HepG2 (cell line): ENCODE results near the gene CIAO2A. TPM values are rescaled to one million over a fixed set of nuclear protein-coding genes. Genes with fewer than 3 reads are reported as not detected.

Source experiments
- ATAC-seq: fragments of 200-7000 bp; cut with Tn5 transposase; 3 replicates; pipeline ENCODE4 v1.9.1; 2020; ENCODE audit warnings: mild to moderate bottlenecking, moderate library complexity
- BruUV-seq: library from RNA; stranded (reverse); fragments of 400-500 nt; replicated peaks from 2 replicates; lab custom pipeline; 2021; lab: Mats Ljungman, UMichigan
- CTCF ChIA-PET: fragments of 300-600 bp; formaldehyde crosslinking; extraction: SDS; loops from one replicate; lab custom pipeline; 2021; ENCODE audit warnings: low total read pairs, inconsistent platforms, low intra/inter-chr PET ratio; lab: Yijun Ruan, JAX
- POLR2A ChIA-PET: fragments of 350-600 bp; sonication (Branson Sonifier 250); formaldehyde crosslinking; loops from one replicate; lab custom pipeline; 2020; ENCODE audit warnings: antibody characterized with exemption, inconsistent platforms; lab: Yijun Ruan, JAX
- DNase-seq: peaks from one replicate; pipeline ENCODE4 v3.0.0-alpha.2; 2015; ENCODE audit warnings: low spot score
- FAIRE-seq: peaks from 3 replicates; lab custom pipeline; 2011; peaks lifted over from hg19 to GRCh38; lab: Jason Lieb, UNC
- H2AFZ ChIP-seq: one replicate; pipeline ENCODE4 v1.6.1; 2011; ENCODE audit warnings: low read length, inconsistent platforms
- H3K27ac ChIP-seq: fragments of 300-600 bp; 3 replicates; pipeline ENCODE4 v1.8.0; 2011; ENCODE audit warnings: mixed run types, mild to moderate bottlenecking, mixed read lengths, low read length, inconsistent platforms; ENCODE audit not compliant: insufficient read depth; ENCODE audit errors: extremely low read length
- H3K27me3 ChIP-seq, 2 experiments: fragments of 200-600 bp in 1 of 2; 2 replicates in 1 of 2; 3 replicates in 1 of 2; pipeline versions ENCODE4 v1.6.0 to v1.8.0; 2011; ENCODE audit warnings: low read length in 2 of 2, mild to moderate bottlenecking in 2 of 2, moderate library complexity in 2 of 2, inconsistent platforms in 1 of 2; ENCODE audit not compliant: insufficient read depth in 2 of 2, control insufficient read depth in 1 of 2
- H3K36me3 ChIP-seq, 2 experiments: fragments of 200-600 bp in 1 of 2; replicated peaks in 1 of 2; 2 replicates in 1 of 2; 3 replicates in 1 of 2; pipeline versions ENCODE4 v1.5.1 to v1.8.0; 2011; ENCODE audit warnings: low read length in 2 of 2, inconsistent platforms in 1 of 2; ENCODE audit not compliant: insufficient read depth in 2 of 2, control insufficient read depth in 1 of 2
- H3K4me1 ChIP-seq: 2 replicates; pipeline ENCODE4 v1.5.1; 2012; ENCODE audit warnings: low read length, inconsistent platforms; ENCODE audit not compliant: insufficient read depth
- H3K4me2 ChIP-seq: 2 replicates; pipeline ENCODE4 v1.6.0; 2011; ENCODE audit warnings: low read depth, low read length, inconsistent platforms
- H3K4me3 ChIP-seq, 3 experiments: fragments of 200-600 bp in 1 of 3; sonication (generic), shearing (Covaris generic) in 1 of 3; replicated peaks in 1 of 3; 2 replicates each; pipeline ENCODE4 v1.5.1; 2011 to 2016; ENCODE audit warnings: low read length in 3 of 3, inconsistent platforms in 2 of 3, low read depth in 2 of 3, mild to moderate bottlenecking in 2 of 3, control low read depth in 1 of 3, mixed read lengths in 1 of 3; ENCODE audit not compliant: insufficient read depth in 1 of 3
- H3K79me2 ChIP-seq: one replicate; pipeline ENCODE4 v1.6.1; 2011; ENCODE audit warnings: low read length, inconsistent platforms; ENCODE audit not compliant: insufficient read depth
- H3K9ac ChIP-seq: 2 replicates; pipeline ENCODE4 v1.6.0; 2011; ENCODE audit warnings: mild to moderate bottlenecking, low read depth, low read length, inconsistent platforms; ENCODE audit not compliant: insufficient read depth
- H3K9me3 ChIP-seq: 2 replicates; pipeline ENCODE4 v1.5.1; 2012; ENCODE audit warnings: mild to moderate bottlenecking, low read length
- H4K20me1 ChIP-seq: 2 replicates; pipeline ENCODE4 v1.6.0; 2011; ENCODE audit warnings: inconsistent platforms, mild to moderate bottlenecking, low read length, moderate library complexity; ENCODE audit not compliant: insufficient read depth
- CCDC6 ChIP-seq: sonication (generic); formaldehyde crosslinking; IDR thresholded peaks from 2 replicates; pipeline ENCODE4 v1.8.1; 2022; ENCODE audit warnings: mild to moderate bottlenecking, missing genetic modification reagents, moderate library complexity
- ETV6 ChIP-seq: sonication (generic); formaldehyde crosslinking; conservative IDR thresholded peaks from 2 replicates; pipeline ENCODE4 v1.4.0; 2020; ENCODE audit warnings: missing genetic modification reagents
- GLMP ChIP-seq: sonication (generic); formaldehyde crosslinking; IDR thresholded peaks from 2 replicates; pipeline ENCODE4 v1.9.0; 2021; ENCODE audit warnings: missing genetic modification reagents, mild to moderate bottlenecking, borderline replicate concordance
- MLLT10 ChIP-seq: sonication (generic); formaldehyde crosslinking; IDR thresholded peaks from 2 replicates; pipeline ENCODE4 v1.4.0; 2020; ENCODE audit warnings: missing genetic modification reagents
- NFYB ChIP-seq: sonication (generic); formaldehyde crosslinking; IDR thresholded peaks from 2 replicates; pipeline ENCODE4 v1.4.0; 2020; ENCODE audit warnings: missing genetic modification reagents
- POLR2G ChIP-seq: fragments of 200-400 bp; formaldehyde crosslinking; IDR thresholded peaks from 2 replicates; pipeline ENCODE4 v1.6.1; 2018; ENCODE audit warnings: mild to moderate bottlenecking, low read depth, low read length, moderate library complexity
- TCF7L2 ChIP-seq: IDR thresholded peaks from 2 replicates; pipeline ENCODE4 v1.6.1; 2011; ENCODE audit warnings: mild to moderate bottlenecking, low read depth, low read length, moderate library complexity
- ZNF30 ChIP-seq: sonication (generic); formaldehyde crosslinking; IDR thresholded peaks from 2 replicates; pipeline ENCODE4 v1.5.0; 2020; ENCODE audit warnings: mild to moderate bottlenecking, missing genetic modification reagents
- ZNF326 ChIP-seq: sonication (generic); formaldehyde crosslinking; IDR thresholded peaks from 2 replicates; pipeline ENCODE4 v1.4.0; 2020; ENCODE audit warnings: missing genetic modification reagents, borderline replicate concordance
- WGBS: methylation state at CpG from one replicate; pipeline ENCODE4 v1.1.6; 2017; ENCODE audit warnings: low lambda C conversion rate; 5-methylcytosine and 5-hydroxymethylcytosine counted together
- in situ Hi-C: cut with HindIII; loops from 2 replicates; pipeline ENCODE4 v1.10.0; 2017; ENCODE audit warnings: low pct_unique_long_range_greater_than_20kb; ENCODE audit not compliant: extremely low pct_ligation_motif_present
- intact Hi-C: fragments of 100-400 bp; cut with micrococcal nuclease; formaldehyde crosslinking; loops from one replicate; pipeline ENCODE4 v1.10.0; 2022; ENCODE audit not compliant: unreplicated experiment
- polyA plus RNA-seq, 8 experiments: library from polyadenylated mRNA; depleted of rRNA in 3 of 8; stranded (reverse) in 7 of 8; unstranded in 1 of 8; fragments of >200 nt; fragmentation: Illumina TruSeq in 4 of 8; extraction: Trizol in 4 of 8; gene quantifications; 2 replicates each; pipeline versions ENCODE4 v1.2.1 to v1.2.3, GENCODE V29; 2011 to 2016; ENCODE audit warnings: low read depth in 4 of 8, missing spikeins in 1 of 8, mixed read lengths in 1 of 8; ENCODE audit not compliant: insufficient read depth in 1 of 8
- total RNA-seq, 5 experiments: library from RNA; depleted of rRNA; stranded (reverse); fragments of >200 nt; fragmentation: Illumina TruSeq; extraction: Trizol; gene quantifications; 2 replicates each; pipeline ENCODE4 v1.2.3, GENCODE V29; 2016; ENCODE audit warnings: low read depth in 1 of 5

The CIAO2A gene
- total and polyA plus RNA-seq, 2 of the 13 experiments (the other 11 are each of a cell fraction or from before 2014, with no cell fraction given), result 83.0 to 100 TPM

DNA sequence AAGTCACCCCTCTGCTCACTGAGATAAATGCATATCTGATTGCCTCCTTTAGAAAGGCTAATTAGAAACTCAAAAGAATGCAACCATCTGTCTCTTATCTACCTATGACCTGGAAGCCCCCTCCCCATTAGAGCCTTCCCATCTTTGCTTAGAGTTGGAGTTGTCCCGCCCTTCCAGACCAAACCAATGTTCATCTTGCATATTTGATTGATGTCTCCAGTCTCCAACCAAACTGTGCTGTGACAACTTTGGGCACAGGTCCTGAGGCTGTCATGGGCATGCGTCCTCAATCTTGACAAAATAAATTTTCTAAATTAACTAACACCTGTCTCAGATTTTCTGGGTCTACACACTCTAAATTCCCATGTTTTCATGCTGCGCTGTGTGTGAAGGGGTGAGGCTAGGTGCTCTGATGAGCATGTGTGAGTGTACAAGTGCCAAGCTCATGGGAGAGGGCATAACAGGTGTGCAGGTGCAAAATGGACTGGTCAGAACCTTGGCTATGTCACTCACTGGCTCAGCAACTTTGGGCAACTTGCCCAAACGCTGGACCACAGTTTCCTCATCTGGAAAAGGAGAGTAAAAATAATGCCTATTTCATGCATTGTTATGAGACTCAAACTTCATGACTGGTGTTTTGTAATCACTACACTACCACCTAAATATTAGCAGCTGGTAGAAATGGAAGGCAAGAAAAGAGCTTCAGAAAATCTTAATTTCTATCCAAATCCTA, 54.6 kb downstream of the CIAO2A start:
- in situ Hi-C loops, result no loop called here
- FAIRE-seq, result no peak
- Histone ChIP-seq H3K4me1 (no peaks in the 10 kb centered on the region), H4K20me1 (no peaks in the 10 kb centered on the region), H3K27me3 (peaks cover 0 to 5% of the 10 kb centered on the region in 2 experiments; a peak in 2 of 5 replicates), H3K36me3 (no peaks in the 10 kb centered on the region), H3K4me2 (no peak overlapping the region), H3K9ac (no peak overlapping the region), H3K9me3 (no peaks in the 10 kb centered on the region), H2AFZ (no peak overlapping the region), H3K79me2 (no peaks in the 10 kb centered on the region), H3K27ac (no peak overlapping the region), H3K4me3 (no peak overlapping the region)
- ChIA-PET CTCF (no interaction called here), POLR2A (no interaction called here)
- TF ChIP-seq ZNF30 (no peak), NFYB (CRISPR knock-in tag) (0 out of 2 replicates have a peak, but pooled peaks have one; percentile 26)
- intact Hi-C loops, result no loop called here
- ATAC-seq, result no peak
- no TSS peak for BruUV-seq
- no peak for DNase-seq
- WGBS, result 48% methylated on average over 4 of the region's 4 CpGs

DNA sequence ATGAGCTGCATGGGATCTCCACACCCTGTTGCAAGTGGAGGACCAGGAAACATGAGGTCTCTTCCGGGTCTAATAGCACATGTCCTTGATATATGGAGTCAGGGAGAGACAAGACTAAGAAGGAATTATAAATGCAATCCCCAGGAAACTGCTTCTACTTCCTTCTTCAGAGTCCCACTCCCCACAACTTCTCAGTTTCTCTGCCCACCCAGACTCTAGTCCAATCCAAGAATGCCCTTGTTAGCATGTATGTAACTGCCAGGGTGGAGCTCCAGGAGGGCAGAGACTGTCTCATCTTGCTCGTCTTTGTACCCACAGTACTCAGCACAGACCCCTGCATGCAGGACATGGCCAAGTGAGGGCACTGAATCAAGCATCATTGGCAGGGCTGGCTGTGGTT, 55.7 kb downstream of the CIAO2A start:
- no peaks in the 10 kb centered on the region for H3K4me1 ChIP-seq
- in situ Hi-C loops, result no loop called here
- POLR2A ChIA-PET, result no interaction called here
- 0% methylated on average over 2 of the region's 2 CpGs for WGBS
- H3K9me3 ChIP-seq, result no peaks in the 10 kb centered on the region
- H3K36me3 ChIP-seq, result no peaks in the 10 kb centered on the region
- no TSS peak for BruUV-seq
- no peaks in the 10 kb centered on the region for H3K27me3 ChIP-seq
- no peak overlapping the region for H2AFZ ChIP-seq
- CTCF ChIA-PET, result no interaction called here
- H3K79me2 ChIP-seq, result no peaks in the 10 kb centered on the region
- no peaks in the 10 kb centered on the region for H4K20me1 ChIP-seq
- TF ChIP-seq GLMP (CRISPR knock-in tag), result no peak
- no peak for TF ChIP-seq CCDC6 (CRISPR knock-in tag)
- no peak for TF ChIP-seq ZNF326 (CRISPR knock-in tag)
- TF ChIP-seq POLR2G, result no peak
- TF ChIP-seq TCF7L2, result no peak
- TF ChIP-seq ETV6 (CRISPR knock-in tag), result no peak
- no peak for TF ChIP-seq MLLT10 (CRISPR knock-in tag)
- DNase-seq, result no peak
- no peak overlapping the region for H3K4me3 ChIP-seq
- no peak overlapping the region for H3K27ac ChIP-seq
- ATAC-seq, result no peak
- FAIRE-seq, result no peak
- H3K4me2 ChIP-seq, result no peak overlapping the region
- intact Hi-C loops, result no loop called here
- H3K9ac ChIP-seq, result no peak overlapping the region
